GM12892 (cell line): Measurements from ENCODE around the gene ZNF350.

Experiments used
- POLR2A ChIP-seq: IDR thresholded peaks from 2 replicates; pipeline ENCODE4 v1.6.1; 2011; ENCODE audit warnings: low read depth, low read length, control low read depth
- POLR2AphosphoS5 ChIP-seq: IDR thresholded peaks from 2 replicates; pipeline ENCODE4 v1.6.1; 2011; ENCODE audit warnings: low read depth, low read length, control low read depth
- TAF1 ChIP-seq: IDR thresholded peaks from 2 replicates; pipeline ENCODE4 v1.6.1; 2011; ENCODE audit warnings: low read depth, mild to moderate bottlenecking, control low read depth, low read length, borderline replicate concordance

GRCh38 chr19:51983361-51983760 is 3.3 kb downstream of the ZNF350 start:
- TF ChIP-seq POLR2A (no peak), POLR2AphosphoS5 (no peak), TAF1 (no peak)
